SH-SY5Y (cell line): ENCODE measurements around the gene NFKBIL1.

Experiments
- GATA2 ChIP-seq: IDR thresholded peaks from 2 replicates; pipeline ENCODE4 v1.6.1; 2011; ENCODE audit warnings: mild to moderate bottlenecking, low read depth, low read length
- GATA3 ChIP-seq: IDR thresholded peaks from 2 replicates; pipeline ENCODE4 v1.6.1; 2011; ENCODE audit warnings: low read depth, mild to moderate bottlenecking, low read length, moderate library complexity

GRCh38 chr6:31525553-31525931, 21.9 kb upstream of the NFKBIL1 start:
- TF ChIP-seq GATA2 (no peak), GATA3 (no peak)
